Nucleus accumbens (tissue), 56 donors: Measurements from ENCODE around the gene TEX35.

ENCODE experiments used
- DNase-seq, 56 donors: peaks; one replicate each; lab custom pipeline; 2025; lab: John Stamatoyannopoulos, UW

Gene TEX35

GRCh38 chr1:178512566-178513277, at the start of gene TEX35:
Gene TEX35, plus strand, starts transcription at chr1:178513109. Its CDS starts 80 bp downstream, at chr1:178513189.
- DNase-seq: no peak

DNA sequence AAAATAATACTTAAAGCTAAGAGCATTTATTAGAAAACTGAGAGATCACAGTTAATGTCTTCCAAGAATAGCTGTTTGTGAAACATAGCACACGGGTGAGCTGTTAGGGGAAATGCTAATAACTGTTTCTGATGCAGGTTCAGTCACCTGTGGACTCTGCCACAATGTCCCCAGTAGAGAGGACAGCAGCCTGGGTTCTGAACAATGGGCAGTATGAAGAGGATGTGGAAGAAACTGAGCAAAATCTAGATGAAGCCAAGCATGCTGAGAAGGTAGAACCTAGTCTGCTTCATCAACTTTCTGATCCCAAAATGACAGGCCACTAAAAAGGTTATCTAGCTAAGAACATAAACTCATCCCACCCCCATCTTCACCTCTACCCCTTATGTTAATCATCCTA, 48.8 kb upstream of the TEX35 start:
- no peak for DNase-seq

GRCh38 chr1:178464566-178464965, 48.3 kb upstream of the TEX35 start:
- no peak for DNase-seq

GRCh38 chr1:178465011-178465410, 47.9 kb upstream of the TEX35 start:
- no peak for DNase-seq

- no peak for DNase-seq
Observed at GRCh38 chr1:178467837-178468236, 45.1 kb upstream of the TEX35 start.

DNA sequence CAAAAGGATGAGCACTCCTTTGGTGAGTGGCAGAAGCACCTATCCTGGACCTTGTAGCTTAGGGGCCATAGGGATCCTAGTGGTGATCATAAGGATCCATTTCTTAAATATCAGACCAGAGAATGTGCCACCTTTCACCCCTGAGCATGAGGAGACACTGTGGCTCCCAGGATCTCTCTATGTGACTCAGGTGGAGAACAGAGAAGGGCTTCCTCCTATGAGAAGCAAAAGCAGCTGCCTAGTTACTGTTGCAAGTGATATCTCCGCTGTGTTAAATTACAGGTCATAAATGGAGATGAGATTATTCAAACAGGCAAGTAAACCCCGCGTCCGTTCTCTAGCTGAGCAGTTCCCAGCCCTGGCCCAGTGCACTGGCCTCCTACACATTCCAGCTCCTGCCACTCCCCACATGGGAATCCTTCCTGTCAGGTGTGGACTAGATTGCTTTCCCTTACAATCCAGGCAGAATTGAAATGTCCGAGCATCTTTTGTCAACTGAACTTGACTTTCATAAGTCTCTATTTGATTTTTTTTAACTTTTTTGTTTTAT, 42.4 kb upstream of the TEX35 start:
- no peak for DNase-seq

DNA sequence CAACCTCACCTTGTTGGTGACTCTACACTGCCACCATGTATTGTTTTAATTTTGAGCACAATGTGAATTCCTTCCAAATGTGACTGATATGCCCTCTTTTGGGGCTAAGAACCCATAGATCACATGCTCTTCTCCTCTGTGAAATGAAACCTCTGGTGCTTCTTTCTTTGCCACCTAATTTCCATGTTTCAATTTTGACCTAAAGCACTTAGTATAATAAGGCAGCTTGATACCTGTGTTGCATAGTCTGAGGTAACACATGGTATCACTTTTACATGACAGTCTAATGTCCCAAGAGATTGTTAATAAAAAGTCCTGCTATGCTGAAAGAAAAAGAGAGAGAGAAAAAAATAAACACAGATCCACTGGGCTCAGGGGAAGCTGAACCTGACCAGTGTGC, 40.4 kb upstream of the TEX35 start:
- DNase-seq: no peak

- no peak for DNase-seq
Observed at GRCh38 chr1:178477373-178477772, 35.5 kb upstream of the TEX35 start.

DNA sequence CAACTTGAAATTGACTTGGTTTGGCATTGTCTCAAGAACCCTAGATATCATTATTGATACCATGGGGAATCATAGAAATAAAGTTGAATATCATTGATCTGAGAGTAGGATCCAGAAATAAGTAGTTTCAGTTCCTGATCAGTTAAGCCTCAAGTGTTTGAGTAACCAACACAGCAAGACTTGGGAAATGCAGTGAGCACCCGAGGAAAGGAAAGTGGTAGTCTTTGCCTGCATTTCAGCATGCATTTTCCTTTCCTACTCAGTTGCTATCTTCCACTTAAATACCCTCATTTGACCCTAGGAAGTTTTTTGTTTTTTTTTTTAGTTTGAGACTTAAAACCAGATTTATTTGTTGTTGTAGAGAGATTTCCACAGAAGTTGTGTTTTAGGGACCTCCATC, 35.1 kb upstream of the TEX35 start:
- DNase-seq: no peak

DNA sequence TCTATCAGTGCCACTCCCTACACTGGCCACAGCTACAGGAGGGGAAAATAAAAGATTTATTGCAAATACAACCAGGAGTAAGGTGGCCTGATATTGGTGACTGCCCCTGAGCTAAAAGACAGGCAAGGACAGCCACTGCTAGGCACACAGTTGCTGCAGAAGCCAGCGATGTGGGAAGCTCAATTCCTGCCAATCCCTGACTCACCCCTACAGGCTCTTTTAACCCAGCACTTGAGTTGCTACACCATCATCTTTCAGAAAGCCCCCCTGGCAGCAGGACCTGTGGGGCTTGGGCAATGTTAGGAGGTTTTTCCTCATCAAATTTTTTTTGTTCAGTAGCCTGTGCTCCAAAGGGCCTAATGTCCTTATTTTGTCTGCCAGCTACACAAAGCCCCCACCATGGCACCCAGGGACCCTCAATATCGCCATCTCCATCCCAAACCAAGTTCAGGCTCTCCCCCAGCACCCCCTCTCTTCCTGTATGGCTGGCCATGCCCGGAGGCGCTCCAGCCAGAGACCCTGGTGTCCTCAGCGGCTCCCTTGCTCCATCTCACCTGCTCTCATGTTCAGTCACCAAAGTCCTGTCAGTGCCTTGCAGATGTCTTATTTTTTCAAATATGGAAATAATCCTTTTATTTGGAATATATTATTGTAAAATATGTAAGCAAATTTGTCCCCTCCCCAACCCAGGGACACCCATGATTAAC, 29.5 kb upstream of the TEX35 start:
- no peak for DNase-seq

GRCh38 chr1:178484698-178485225, 28.1 kb upstream of the TEX35 start:
- peak in 12 of 56 donors; percentile 12 to 53 (median 30) for DNase-seq

DNA sequence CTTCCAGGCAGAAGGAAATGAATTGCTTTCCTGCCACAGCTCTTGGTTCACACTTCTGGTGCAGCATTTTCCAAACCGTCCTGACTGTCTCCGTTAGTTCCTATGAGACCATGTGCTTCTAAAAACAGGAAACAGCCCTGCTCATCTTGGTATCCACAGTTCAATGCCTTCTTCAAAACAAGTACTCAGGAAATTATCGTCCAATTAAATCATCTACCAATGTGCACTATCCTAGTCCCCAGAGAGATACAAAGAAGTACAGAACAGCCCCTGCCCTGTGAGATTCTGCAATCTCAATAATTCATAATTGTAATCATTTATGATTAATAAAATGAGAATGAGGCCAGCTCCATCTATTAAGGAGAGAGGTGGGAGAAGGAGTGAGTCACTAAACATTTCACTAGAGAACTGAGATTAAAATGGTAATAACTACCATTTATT, 27.3 kb upstream of the TEX35 start:
- no peak for DNase-seq

DNA sequence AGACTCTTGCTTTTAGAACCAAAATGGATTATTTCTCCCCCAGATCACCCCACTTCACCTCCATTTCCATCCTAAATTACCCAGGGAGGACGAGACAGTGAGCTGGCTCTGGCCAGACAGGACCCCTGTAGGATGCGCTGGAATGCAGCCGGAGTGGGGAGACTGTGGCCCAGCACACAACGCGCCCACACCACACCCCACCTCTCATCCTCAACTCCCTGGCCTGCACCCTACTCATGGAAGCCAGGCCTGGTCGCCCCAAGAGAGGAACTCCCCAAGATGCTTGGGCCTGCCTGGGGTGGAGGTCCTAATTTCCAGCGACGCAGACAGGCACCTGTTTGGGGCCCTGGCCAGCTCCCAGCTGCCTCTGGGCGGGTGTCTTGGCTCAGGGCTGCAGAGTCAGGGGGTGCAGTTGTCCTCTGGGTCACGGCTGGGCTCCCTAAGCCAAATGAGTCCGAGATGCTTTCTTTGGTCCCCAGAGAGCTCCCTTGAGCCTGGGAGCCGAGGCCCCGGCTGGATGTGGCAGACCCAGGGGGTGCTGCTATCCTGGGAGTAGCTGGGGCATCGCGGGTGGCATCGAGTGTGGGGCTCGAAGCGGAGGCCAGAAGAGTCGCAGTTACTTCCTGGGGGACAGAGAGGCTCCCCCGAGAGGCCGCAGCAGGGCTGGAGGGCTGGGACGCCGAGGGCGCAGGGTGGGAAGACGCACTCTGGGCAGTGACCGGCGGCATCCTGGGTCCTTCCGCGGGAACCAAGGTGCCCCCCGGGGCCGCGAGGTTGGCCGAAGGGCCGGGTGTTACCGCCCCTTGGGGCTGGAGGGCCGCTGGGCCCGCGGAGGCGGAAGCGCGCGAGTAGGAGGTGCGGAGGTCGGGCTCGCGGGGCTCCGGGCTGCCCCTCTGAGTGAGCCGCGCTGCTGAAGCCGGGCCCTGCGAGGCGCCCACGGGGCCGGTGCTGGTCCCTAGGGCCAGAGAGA, 26.5 kb upstream of the TEX35 start:
- DNase-seq: no peak

DNA sequence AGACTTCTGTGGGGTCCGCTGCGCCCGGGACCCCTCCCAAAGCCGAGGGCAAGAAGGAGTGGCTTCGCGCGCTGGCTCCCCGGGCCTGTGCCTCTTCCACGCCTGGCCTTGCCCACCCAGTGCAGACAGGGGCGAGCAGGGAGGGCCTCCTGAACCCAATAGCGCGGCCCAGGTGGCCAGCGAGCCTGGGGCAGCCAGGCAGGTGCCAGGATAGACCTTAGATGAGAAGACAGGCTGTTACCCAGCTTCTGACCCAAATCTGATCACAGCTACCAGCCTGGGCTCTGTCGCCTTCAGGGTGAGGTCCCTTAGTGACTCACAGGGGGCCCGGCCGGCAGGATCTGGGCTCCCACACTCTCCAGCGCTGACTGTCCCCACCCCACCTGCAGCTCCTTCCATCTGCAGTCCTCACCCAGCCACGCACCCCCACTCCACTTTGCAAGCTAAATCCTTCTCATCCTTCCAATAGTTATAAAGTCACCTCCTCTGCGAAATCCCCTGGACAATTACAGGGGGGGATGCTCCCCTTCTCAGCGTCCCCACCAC, 25.8 kb upstream of the TEX35 start:
- no peak for DNase-seq

DNA sequence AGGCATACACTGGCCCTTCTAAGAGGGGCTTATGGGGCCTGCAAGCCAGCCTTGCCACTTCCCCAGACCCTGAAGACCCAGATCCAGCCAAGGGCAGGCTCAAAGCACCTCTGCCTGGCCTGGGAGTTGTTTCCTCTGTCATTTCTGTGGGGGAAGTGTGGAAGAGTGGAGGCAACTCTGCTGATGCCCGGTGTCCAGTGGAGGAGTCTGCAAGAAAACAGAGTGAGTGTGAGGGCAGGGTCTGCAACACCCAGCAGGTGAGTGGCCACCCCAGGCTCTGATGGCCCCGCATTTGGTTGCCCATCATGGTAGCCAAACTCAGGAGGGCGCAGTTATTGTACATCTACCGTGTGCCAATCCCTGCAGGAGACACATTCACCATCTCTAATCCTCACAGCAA, 24.5 kb upstream of the TEX35 start:
- DNase-seq: no peak

DNA sequence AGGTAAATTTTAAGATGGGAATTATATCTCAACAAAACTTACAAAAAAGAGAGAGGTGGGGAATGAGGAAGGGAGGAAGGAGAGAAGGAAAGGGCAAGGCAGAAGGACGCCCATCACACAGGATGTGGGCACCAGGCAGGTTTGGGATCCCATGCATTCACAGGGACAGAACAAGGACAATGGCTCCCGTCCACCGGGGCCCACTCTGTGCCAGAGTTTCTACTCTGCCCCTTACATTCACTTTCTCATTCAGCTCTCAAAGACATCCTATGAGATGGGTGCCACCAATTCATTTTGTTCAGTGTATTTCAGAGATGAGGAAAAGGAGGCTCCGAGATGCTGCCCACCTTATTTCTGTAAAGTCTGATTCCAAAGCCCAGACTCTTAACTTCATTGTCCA, 23.5 kb upstream of the TEX35 start:
- no peak for DNase-seq

- no peak for DNase-seq
Observed at GRCh38 chr1:178490136-178490535, 22.8 kb upstream of the TEX35 start.

DNA sequence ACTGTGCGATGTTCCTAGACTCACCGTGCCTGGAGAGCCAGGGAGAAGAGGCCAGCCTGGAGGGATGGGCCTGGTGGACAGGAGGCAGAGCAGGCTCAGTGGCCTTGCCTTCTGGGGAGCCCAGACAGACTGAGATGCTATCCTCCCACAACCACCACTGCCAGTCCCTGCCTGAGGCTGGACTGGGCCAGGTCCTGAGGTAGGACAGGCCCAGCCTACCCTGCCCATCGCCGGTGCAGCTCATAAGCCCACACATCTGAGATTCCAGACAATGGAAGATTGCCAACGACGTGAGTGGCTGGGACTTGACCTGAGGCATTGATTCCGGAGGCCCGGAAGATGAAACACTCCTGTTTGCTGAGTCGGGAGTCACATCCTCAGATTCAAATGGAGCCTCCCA, 21.9 kb upstream of the TEX35 start:
- no peak for DNase-seq

DNA sequence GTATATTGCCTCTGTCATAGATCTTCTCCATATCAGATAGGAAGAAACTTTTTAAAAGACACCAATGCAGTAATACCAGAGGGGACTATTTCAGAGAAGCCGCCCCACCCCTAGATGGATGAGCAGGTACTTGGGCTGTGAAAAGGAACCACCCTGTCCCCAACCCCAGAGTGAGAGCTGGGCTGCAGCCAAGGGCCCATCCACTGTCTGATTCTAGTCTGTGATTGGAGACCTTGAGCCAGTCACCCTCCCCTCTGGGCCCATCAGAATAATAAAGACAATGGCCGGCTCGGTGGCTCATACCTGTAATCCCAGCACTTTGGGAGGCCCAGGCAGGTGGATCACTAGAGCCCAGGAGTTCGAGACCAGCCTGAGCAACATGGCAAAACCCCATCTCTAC, 21.2 kb upstream of the TEX35 start:
- DNase-seq: no peak

- no peak for DNase-seq
Observed at GRCh38 chr1:178492341-178492740, 20.6 kb upstream of the TEX35 start.
